Right atrium auricular region (tissue), 2 donors: ENCODE measurements around the gene PLSCR4. TPM values are rescaled to one million over a fixed set of nuclear protein-coding genes. Genes with fewer than 3 reads are reported as not detected.
A peak's percentile ranks its signal among the peaks of the same experiment; 100 is the strongest.

ENCODE experiments used
- DNase-seq: peaks from one replicate; pipeline ENCODE4 v3.0.0-alpha.2; 2019; ENCODE audit warnings: low spot score
- H3K27ac ChIP-seq, 2 donors: fragments of 200-600 bp; sonication (generic); 1 replicate in 1 of 2; 2 replicates in 1 of 2; pipeline ENCODE4 v1.5.1; 2016 to 2019
- H3K27me3 ChIP-seq, 2 donors: fragments of 200-600 bp; sonication (generic); one replicate each; pipeline versions ENCODE4 v1.5.1 to v1.6.0; 2017 to 2019
- H3K36me3 ChIP-seq: fragments of 200-600 bp; sonication (generic); one replicate; pipeline ENCODE4 v1.5.1; 2016
- H3K4me1 ChIP-seq, 2 donors: fragments of 200-600 bp; sonication (generic); one replicate each; pipeline versions ENCODE4 v1.5.1 to v1.6.0; 2017 to 2019
- H3K4me3 ChIP-seq, 2 donors: fragments of 200-600 bp; sonication (generic); 1 replicate in 1 of 2; 2 replicates in 1 of 2; pipeline ENCODE4 v1.5.1; 2017 to 2019; ENCODE audit warnings: mild to moderate bottlenecking in 1 of 2, moderate library complexity in 1 of 2
- H3K9me3 ChIP-seq, 2 donors: fragments of 200-600 bp; sonication (generic); one replicate each; pipeline ENCODE4 v1.5.1; 2019
- CTCF ChIP-seq, 2 donors: fragments of 200-600 bp; sonication (generic); IDR thresholded peaks; one replicate each; pipeline ENCODE4 v1.5.1; 2019; ENCODE audit warnings: antibody characterized with exemption in 2 of 2
- total RNA-seq, 2 donors: library from RNA; depleted of rRNA; stranded (reverse); fragments of >200 nt; gene quantifications; one replicate each; pipeline ENCODE4 v1.1.0, GENCODE V29; 2016

PLSCR4 gene
- total RNA-seq, 2 donors from 2014 or later: 22.9 to 31.5 TPM

- Histone ChIP-seq H3K4me3 (no peak overlapping the region), H3K27ac (no peak overlapping the region), H3K27me3 (no peaks in the 10 kb centered on the region), H3K4me1 (no peaks in the 10 kb centered on the region), H3K9me3 (no peaks in the 10 kb centered on the region), H3K36me3 (no peaks in the 10 kb centered on the region)
- TF ChIP-seq CTCF (IDR thresholded peaks at IDR 0.05): no peak
- DNase-seq: no peak
Observed at GRCh38 chr3:146177072-146177471, 73.8 kb downstream of the PLSCR4 start.

GRCh38 chr3:146172586-146172985 lies 78.3 kb downstream of the PLSCR4 start:
- H3K27me3 ChIP-seq: no peaks in the 10 kb centered on the region
- no peak for DNase-seq
- no peaks in the 10 kb centered on the region for H3K36me3 ChIP-seq

GRCh38 chr3:146170591-146170990 lies 80.3 kb downstream of the PLSCR4 start:
- Histone ChIP-seq H3K27me3 (no peaks in the 10 kb centered on the region), H3K4me3 (no peak overlapping the region), H3K36me3 (no peaks in the 10 kb centered on the region), H3K27ac (no peak overlapping the region), H3K4me1 (peaks cover 0 to 16% of the 10 kb centered on the region in 2 donors), H3K9me3 (no peaks in the 10 kb centered on the region)
- no peak for DNase-seq
- no peak for TF ChIP-seq CTCF (IDR thresholded peaks at IDR 0.05)

More at GRCh38 chr3:146172586-146172985, 78.3 kb downstream of the PLSCR4 start:
- Histone ChIP-seq H3K4me3 (no peak overlapping the region), H3K9me3 (no peaks in the 10 kb centered on the region), H3K27ac (no peak overlapping the region), H3K4me1 (no peaks in the 10 kb centered on the region)
- no peak for TF ChIP-seq CTCF (IDR thresholded peaks at IDR 0.05)

GRCh38 chr3:146169891-146170290 lies 81.0 kb downstream of the PLSCR4 start:
- Histone ChIP-seq H3K27me3 (no peaks in the 10 kb centered on the region), H3K4me1 (peaks cover 0 to 23% of the 10 kb centered on the region in 2 donors), H3K36me3 (no peaks in the 10 kb centered on the region), H3K27ac (no peak overlapping the region), H3K9me3 (no peaks in the 10 kb centered on the region), H3K4me3 (no peak overlapping the region)
- DNase-seq: no peak
- no peak for TF ChIP-seq CTCF (IDR thresholded peaks at IDR 0.05)

- no peak for DNase-seq
- Histone ChIP-seq H3K9me3 (no peaks in the 10 kb centered on the region), H3K27me3 (no peaks in the 10 kb centered on the region), H3K4me3 (no peak overlapping the region), H3K36me3 (no peaks in the 10 kb centered on the region), H3K4me1 (peaks cover 0 to 36% of the 10 kb centered on the region in 2 donors), H3K27ac (peak overlapping the region in 1 of 2 donors; percentile 64)
- TF ChIP-seq CTCF (IDR thresholded peaks at IDR 0.05): no peak
Observed at GRCh38 chr3:146166826-146167225, 84.1 kb downstream of the PLSCR4 start.

GRCh38 chr3:146166415-146166821 lies 84.5 kb downstream of the PLSCR4 start:
- no peaks in the 10 kb centered on the region for H3K9me3 ChIP-seq

More at GRCh38 chr3:146166415-146166821, 84.5 kb downstream of the PLSCR4 start:
- Histone ChIP-seq H3K4me3 (no peak overlapping the region), H3K27ac (peak overlapping the region in 1 of 2 donors; percentile 64), H3K4me1 (peaks cover 0 to 37% of the 10 kb centered on the region in 2 donors), H3K36me3 (no peaks in the 10 kb centered on the region), H3K27me3 (no peaks in the 10 kb centered on the region)
- no peak for TF ChIP-seq CTCF (IDR thresholded peaks at IDR 0.05)
- no peak for DNase-seq
